Fibroblast of skin of right biceps (primary cell): Measurements from ENCODE around the gene WDR91.
A peak's percentile ranks its signal among the peaks of the same experiment; 100 is the strongest.

Source experiments
- DNase-seq: peaks from one replicate; pipeline ENCODE4 v3.0.0-alpha.2; 2013

WDR91 gene

GRCh38 chr7:135160098-135160857, 51.0 kb downstream of the WDR91 start:
- DNase-seq = peak; percentile 18

DNA sequence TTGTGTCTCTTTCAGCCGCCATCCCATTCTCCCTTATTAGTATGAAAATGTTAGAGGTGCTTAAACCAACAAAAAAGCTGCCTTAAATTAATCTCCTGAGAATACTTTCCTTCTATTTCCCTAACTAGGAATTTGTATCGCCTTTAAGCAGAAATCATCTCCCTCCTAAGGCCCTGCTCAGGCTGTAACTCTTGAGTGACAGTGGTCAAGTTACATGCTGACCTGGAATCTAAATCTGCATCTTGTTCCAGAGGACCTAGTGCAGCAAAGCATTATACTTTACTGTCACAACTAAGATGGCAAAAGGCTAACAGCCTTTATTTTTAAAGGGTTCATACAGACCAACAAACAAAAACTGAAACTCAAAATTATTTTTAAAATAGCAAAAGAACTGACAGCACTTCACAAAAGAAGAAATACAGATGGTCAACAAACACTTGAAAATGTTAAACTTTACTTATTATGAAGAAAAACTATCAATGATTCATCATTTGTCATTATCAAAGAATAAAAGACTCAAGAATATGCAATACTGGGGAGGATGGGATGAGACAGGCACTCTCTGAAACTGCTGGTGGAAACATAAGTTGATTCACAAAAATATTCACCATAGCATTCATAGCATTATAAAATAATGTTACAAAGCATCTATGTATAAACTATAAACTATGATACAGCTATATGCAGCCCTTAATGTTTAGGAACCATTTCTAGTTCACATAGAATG, 51.8 kb downstream of the WDR91 start:
- DNase-seq = no peak

GRCh38 chr7:135158874-135159273, 52.5 kb downstream of the WDR91 start:
- DNase-seq = no peak

- DNase-seq = no peak
Measured at GRCh38 chr7:135158141-135158655, 53.1 kb downstream of the WDR91 start.

DNA sequence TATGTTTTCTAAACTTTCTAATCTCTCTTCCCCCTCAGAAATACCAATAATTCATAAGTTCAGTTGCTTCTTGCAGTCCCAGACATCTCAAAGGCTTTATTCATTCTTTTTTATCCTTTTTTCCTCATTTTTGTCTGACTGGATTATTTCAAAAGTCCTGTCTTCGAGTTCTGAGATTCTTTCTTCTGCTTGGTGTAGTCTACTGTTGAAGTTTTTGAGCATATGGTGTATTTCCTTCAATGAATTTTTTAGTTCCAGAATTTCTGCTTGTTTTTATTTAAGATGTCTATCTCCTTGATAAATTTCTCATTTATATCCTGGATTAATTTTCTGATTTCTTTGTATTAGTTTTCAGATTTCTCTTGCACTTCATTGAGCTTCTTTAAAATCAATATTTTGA, 55.0 kb downstream of the WDR91 start:
- DNase-seq = no peak

DNA sequence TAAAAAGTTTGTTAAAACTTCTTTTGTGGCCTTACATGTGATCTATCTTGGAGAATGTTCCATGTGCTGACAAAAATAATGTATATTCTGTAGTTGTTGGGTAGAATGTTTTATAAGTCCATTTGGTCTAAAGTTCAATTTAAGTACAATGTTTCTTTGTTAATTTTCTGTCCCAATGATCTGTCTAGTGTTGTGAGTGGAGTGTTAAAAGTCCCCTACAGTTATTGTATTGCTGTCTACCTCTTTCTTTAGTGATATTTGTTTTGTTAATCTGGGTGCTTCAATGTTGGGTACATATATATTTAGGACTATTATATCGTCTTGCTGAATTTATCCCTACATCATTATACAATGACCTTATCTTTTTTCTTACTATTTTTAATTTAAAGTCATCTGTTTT, 56.6 kb downstream of the WDR91 start:
- DNase-seq = no peak

GRCh38 chr7:135152442-135152841, 58.9 kb downstream of the WDR91 start:
- DNase-seq = no peak

DNA sequence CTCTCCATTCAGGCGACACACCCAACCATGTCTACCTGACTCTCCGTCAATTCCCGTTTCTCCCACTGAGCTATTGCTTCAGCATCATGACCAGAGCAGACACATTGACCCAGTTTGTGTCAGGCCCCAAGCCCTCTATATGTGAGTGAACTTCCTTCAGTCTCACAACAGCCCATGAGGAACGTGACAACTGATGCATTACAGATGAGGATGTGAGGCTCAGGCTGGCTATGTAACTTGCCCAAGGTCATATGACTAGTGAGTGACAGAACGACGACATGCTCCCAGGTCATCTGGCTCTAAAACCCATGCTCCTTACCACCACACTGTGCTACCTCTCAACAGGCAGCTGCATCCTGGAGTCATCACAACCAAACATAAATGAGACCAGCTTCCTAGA, 59.8 kb downstream of the WDR91 start:
- no peak for DNase-seq

- DNase-seq = no peak
Measured at GRCh38 chr7:135151132-135151531, 60.2 kb downstream of the WDR91 start.

DNA sequence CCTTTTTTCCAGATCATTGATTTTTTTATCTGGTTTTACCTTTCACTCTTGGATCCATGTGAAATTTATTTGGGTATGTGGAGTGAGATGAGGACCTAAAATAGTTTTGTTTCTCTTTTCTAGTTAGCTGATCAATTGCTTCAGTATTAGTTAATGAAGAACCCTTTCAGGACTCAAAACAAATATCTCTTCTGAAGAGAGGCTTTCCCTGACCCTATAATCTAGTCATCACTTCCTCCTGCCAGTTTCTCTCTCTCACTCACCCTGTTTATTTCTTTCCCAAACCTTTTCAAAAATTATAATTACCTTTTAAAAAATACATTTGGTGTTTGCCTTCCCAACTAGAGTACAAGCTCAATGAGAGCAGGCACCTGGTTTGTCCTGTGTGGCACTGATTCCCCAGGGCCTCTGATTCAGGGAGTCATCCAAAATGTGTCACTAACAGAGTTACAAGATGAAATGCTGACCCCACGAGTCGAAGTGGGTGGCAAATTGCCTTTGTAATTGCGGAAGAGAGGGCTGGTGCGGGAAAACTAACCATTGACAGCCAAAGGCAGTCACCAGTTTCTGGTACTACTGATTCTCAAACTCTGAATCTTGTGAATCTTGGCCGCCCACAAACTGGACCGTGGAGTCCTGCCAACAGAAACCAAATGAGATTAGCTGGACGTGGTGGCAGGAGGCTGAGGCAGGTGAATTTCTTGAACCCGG, 61.1 kb downstream of the WDR91 start:
- no peak for DNase-seq

DNA sequence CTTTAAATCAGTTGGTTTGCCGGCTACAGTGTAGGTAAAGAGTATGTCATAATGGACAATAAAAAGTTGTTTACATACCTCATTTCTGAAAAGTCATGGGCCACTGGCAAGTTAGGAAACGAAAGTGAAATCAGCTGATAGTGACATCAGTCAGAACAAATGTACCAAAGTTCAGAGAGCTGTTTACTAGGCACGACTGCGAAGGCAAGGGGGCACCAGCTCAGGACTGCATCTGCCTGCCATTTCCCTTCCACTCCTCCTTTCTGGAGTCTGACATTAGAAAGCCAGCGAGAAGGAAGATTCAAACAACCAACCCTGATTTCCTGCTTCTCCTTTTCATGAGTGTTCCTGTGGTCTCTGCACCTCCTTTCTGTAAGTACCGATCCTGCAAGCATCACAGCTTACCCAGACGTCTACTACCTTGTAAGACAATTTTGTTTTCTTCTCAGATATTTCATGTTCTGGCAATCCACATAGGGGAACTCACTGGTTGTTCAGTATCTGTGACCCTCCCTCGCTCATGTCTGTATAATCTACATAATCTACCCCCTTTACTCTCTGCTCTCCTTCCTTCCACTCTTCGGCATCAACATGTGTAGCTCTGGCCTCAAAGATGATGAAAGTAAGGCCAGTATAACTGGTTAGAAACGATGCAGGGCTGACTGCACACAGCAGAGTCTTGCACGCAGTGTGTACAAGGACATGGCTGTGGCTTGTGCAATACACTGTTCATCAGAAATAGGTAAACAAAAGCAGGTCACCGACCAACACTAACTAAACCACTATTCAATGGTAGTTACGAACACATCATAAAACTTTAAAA, 63.2 kb downstream of the WDR91 start, which contains the start of gene TMEM140:
TSS of gene TMEM140 (plus strand) at position 174 of the 823 bp plus-strand sequence. CDS start 16,370 bp downstream, outside the sequence.
- DNase-seq = no peak

DNA sequence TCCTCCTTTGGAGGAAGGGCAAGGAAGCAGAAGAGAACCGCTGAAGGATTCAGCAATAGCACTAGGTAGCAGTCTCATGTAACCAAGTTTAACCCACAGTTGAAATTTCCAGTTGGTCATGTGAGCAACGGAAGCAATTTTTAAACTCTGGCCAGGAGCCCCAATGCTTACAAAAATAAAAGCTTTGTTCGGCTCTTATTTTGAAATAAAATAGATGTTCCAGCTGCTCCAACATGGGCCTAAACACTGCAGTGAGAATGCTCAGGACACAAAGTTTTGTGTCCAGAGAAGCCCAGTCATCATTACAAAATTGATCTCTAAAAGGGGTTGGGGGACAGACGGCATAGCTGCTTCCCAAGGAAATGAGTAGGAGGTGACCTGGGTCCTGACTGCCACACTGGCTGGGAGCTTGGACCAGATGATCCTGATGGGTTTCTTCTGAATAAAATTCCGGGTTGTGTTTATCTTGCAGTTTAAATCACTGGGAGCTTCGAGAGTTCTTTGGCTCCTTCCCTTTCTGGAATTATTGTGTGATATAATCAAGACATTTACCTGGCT, 63.9 kb downstream of the WDR91 start:
- DNase-seq = no peak

- no peak for DNase-seq
Measured at GRCh38 chr7:135143885-135144668, 67.2 kb downstream of the WDR91 start.
